GM19452 (cell line): ENCODE results near the gene UMPS.
"Not testable (repeated sequence)": the region's sequence is repeated elsewhere in the genome, so short reads cannot be mapped to it uniquely, and the experiment has no call there.

Experiments
- ATAC-seq: cut with Tn5 transposase; IDR thresholded peaks from one replicate; pipeline ENCODE4 v1.9.1; 2021; ENCODE audit not compliant: unreplicated experiment

The UMPS gene

DNA sequence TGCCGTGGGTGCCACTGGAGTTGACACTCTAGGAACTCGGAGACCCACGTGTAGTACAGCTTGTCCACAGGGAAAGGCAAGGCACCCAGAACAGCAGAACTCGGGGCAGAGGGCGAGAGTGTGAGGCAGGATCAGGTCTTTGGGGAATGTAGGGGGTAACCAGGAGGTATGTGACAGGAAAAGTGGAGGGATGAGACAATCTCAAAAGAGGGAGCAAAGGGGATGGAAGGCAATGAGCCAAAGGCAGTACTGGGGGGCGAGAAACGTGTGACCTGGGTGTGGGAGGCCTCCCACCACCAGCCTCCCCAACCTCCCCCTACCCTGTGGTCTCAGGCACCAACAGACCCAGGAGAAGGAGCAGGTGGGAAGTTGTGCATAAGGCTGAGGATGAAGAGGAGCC is 48.9 kb downstream of the UMPS start:
- no peak for ATAC-seq

GRCh38 chr3:124779751-124780191 is 49.5 kb downstream of the UMPS start:
- ATAC-seq, result no peak

- ATAC-seq, result no peak
Measured at GRCh38 chr3:124780356-124780755, 50.1 kb downstream of the UMPS start.

DNA sequence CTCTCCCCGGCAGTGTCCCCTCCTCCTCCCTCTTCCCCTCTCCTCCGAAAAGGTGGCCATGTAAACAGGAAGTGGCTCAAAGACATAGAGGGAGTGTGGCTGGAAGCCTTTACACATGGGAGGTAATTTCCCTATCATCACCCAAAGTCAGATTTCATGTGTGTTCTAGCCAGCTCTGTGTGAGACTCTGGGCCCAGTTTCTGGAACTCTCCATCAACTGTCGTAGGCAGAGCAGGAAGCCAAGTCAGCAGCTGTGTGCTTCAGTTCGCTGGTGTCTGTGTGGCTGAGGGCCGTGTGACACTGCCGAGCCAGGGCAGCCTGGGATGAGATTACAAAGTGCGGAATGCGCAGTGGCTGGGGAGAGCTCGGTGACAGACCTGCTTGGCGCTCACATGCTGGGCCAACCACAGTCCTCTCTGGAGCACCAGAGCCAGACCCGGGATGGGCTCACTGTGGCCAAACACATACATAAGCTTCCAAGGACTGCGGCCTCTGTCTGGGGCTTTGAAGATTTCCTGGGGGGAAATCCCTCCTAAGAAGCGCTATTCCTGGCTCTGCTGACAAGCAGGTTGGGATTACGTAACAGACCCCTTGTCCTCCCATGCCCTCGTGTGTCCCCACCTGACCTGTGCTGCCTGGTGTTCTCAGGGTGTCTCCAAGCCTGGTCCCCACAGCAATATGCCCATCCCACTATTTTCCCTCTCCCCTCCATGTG is 50.7 kb downstream of the UMPS start:
- ATAC-seq, result no peak

GRCh38 chr3:124781476-124782376 is 51.5 kb downstream of the UMPS start:
- ATAC-seq, result no peak

DNA sequence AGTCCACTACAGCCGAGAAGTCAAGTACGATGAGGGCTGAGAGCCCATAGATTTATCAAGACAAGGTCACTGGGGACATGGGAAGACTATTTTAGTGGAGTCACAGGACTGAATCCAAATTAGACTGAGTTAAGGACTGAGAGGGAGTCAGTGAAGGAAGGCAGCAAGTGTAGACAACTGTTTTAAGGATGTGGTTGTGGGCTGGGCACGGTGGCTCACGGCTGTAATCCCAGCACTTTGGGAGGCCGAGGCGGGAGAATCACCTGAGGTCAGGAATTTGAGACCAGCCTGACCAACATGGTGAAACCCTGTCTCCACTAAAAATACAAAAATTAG is 52.1 kb downstream of the UMPS start:
- not testable (repeated sequence) for ATAC-seq

DNA sequence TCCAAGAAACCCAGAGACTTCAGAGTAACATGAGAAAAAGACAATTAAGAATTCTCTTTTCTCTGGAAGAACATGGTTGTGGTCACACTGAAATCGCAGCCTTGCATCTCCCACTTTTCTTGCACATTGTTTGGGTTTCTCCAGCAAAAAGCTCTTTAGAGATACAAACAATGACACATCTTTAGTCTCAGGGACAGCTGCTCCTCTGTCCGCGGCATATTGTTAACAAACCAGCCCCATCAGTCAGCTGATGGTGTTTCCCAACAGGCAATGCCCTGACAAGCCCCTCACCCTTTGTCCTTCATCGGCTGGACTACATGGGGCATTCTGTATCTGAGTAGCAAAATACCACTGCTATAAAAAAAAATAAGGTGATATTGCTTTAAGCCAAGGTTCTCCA is 53.4 kb downstream of the UMPS start:
- no peak for ATAC-seq

GRCh38 chr3:124784686-124785382 is 54.6 kb downstream of the UMPS start:
- ATAC-seq, result no peak

- ATAC-seq, result no peak
Measured at GRCh38 chr3:124785973-124786372, 55.7 kb downstream of the UMPS start.

GRCh38 chr3:124786511-124787241 is 56.4 kb downstream of the UMPS start:
- no peak for ATAC-seq

GRCh38 chr3:124787476-124788195 is 57.4 kb downstream of the UMPS start:
- no peak for ATAC-seq

GRCh38 chr3:124788254-124788745 is 58.0 kb downstream of the UMPS start:
- ATAC-seq, result no peak

DNA sequence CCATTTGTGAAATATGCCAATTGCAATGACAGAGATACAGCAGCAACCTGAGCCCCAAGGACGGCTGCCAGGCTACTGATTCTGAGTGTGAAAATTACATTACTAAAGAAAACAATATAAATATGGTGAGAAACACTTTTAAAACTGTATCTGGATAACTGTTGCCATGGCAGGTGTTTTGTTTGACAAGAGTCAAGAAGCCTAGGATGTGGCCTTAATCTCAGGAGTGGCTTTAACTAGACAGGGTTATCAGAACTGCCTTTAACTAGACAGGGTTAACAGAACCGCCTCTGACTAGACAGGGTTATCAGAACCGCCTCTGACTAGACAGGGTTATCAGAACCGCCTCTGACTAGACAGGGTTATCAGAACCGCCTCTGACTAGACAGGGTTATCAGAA is 58.9 kb downstream of the UMPS start:
- not testable (repeated sequence) for ATAC-seq

GRCh38 chr3:124791142-124791541 is 60.9 kb downstream of the UMPS start:
- ATAC-seq, result no peak

- no peak for ATAC-seq
Measured at GRCh38 chr3:124791639-124792151, 61.4 kb downstream of the UMPS start.

- no peak for ATAC-seq
Measured at GRCh38 chr3:124792341-124793040, 62.2 kb downstream of the UMPS start.

DNA sequence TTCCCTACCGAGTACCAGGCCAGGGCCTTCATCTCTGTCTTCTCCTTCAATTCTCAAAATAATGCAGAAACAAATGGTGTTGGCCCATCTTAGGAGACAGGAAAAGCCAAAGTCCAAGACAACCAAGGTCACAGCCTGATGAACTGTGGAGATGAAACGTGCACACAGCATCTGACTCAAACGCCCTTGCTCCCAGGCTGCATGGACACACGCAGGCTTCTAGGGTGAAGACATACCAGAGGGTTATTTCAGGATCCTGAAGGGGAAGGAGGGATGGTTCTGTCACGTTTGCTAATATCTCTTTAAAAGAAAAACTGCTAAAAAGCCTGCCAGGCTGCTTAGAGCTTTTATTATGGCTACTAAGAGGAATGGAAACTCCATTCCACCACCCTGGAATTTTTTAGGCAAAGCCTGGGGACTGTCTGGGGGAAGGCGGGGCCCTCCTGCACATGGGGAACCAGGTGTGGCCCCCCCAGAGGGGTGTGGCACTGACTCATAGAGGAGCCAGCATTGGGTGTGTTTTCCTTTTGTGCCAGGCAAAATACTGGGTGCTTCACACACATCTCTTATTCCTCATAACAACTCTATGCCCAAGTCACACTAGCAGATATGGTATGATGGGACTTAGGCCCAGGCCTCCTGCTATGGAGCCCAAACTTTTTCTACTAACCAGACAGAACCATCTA is 62.9 kb downstream of the UMPS start:
- ATAC-seq, result no peak

DNA sequence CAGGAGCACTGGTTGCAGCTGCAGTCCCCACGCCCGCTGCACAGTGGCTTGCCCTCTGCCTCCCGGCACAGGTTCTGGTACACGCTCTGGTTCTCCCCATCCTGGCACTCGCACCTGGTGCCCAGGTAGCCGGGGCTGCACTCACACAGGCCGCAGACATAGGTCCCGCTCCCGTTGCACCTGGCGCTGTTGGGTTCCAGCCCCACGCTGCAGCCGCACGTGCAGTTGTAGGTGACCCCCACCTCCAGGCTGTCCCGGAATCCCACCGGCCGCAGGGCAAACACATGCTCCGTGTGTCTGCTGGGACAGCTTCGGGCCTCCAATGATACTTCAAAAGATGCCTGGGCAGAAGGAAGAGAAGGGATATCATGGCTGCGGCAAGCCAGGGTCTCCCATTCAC is 66.2 kb downstream of the UMPS start:
- no peak for ATAC-seq

GRCh38 chr3:124797426-124797945 is 67.2 kb downstream of the UMPS start:
- ATAC-seq, result no peak
